Fibroblast of lung (primary cell): ENCODE results near the gene SLC22A7.

Experiments used
- EZH2 ChIP-seq: IDR thresholded peaks from 2 replicates; pipeline ENCODE4 v1.5.1; 2012; ENCODE audit warnings: low read length, control low read depth, mild to moderate bottlenecking; ENCODE audit errors: missing control alignments
- TF ChIP-seq, protein P1 (sequence below), 2 donors: IDR thresholded peaks in 1 of 2; conservative IDR thresholded peaks in 1 of 2; 1 replicate in 1 of 2; 2 replicates in 1 of 2; pipeline ENCODE4 v1.5.1; 2011 to 2012; ENCODE audit warnings: low read length in 2 of 2, control low read depth in 1 of 2, inconsistent platforms in 1 of 2, low read depth in 1 of 2, mild to moderate bottlenecking in 1 of 2

DNA sequence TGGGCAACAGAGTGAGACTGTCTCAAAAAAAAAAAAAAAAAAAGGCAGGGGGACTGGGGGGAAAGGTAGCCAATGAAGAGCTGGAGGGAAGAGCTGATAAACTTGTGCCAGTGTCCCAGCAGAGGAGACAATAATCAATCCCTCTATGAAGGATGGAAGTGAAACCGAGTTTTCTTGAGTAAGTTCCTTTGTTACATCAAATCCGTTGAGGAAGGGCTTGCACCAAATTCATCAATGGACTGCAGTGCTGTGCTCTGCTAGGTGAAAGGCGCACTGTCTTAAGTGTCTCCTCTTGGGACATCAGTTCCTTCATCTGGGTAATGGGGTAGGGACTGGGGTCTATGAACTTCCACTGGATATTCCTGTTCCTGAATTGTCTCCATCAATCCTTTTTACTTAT, 13.6 kb downstream of the SLC22A7 start:
- TF ChIP-seq EZH2 = no peak
- TF ChIP-seq, protein P1, sequence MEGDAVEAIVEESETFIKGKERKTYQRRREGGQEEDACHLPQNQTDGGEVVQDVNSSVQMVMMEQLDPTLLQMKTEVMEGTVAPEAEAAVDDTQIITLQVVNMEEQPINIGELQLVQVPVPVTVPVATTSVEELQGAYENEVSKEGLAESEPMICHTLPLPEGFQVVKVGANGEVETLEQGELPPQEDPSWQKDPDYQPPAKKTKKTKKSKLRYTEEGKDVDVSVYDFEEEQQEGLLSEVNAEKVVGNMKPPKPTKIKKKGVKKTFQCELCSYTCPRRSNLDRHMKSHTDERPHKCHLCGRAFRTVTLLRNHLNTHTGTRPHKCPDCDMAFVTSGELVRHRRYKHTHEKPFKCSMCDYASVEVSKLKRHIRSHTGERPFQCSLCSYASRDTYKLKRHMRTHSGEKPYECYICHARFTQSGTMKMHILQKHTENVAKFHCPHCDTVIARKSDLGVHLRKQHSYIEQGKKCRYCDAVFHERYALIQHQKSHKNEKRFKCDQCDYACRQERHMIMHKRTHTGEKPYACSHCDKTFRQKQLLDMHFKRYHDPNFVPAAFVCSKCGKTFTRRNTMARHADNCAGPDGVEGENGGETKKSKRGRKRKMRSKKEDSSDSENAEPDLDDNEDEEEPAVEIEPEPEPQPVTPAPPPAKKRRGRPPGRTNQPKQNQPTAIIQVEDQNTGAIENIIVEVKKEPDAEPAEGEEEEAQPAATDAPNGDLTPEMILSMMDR (conservative IDR thresholded peaks at IDR 0.05 in 1 of 2, IDR thresholded peaks at IDR 0.05 in 1 of 2; ENCODE audit: low read depth in 1 of 2, low read length in 2 of 2) = no peak
